Measurements from ENCODE around the gene CD38. TPM values are rescaled to one million over a fixed set of nuclear protein-coding genes. Genes with fewer than 3 reads are reported as not detected.
"Not testable (repeated sequence)": the region's sequence is repeated elsewhere in the genome, so short reads cannot be mapped to it uniquely, and the experiment has no call there.

The CD38 gene
- total RNA-seq, 5 donors from 2014 or later (not counting 1 experiment from before 2014, with no cell fraction given) = 4.3 to 22.8 (median 5.0) TPM

DNA sequence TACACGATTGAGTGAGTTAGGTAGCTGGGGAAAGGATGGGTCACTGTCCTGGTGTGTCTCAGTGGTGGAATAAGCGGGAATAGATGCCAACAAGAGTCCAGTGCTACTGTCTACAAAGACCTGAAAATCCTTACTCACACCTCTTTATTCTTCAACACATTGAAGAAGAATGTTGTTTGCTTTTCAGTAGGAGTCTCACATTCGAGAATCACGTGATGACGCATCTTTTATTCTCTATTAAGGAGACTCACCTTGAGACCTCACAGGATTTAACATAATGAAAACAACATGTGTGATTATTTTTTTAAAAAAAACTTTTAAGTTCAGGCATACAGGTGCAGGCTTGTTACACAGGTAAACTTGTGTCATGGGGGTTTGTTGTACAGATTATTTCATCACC, 75.2 kb downstream of the CD38 start:
- H3K27me3 Mint-ChIP-seq = no peaks in the 10 kb centered on the region
- no peaks in the 10 kb centered on the region for H3K9me3 ChIP-seq
- no peak overlapping the region for H3K27ac Mint-ChIP-seq
- ATAC-seq (replicated peaks in 1 of 4) = no peak
- no peak overlapping the region for H3K27ac ChIP-seq (ENCODE audit: low read length)
- CTCF ChIA-PET = no interaction called here
- no peak overlapping the region for H3K4me3 ChIP-seq (ENCODE audit: control insufficient read depth in 1 of 2, extremely low read depth in 1 of 2, low read length in 1 of 2)
- WGBS (ENCODE audit: insufficient coverage) = no CpG with 5 or more reads among the region's 5 CpGs
- H3K27me3 ChIP-seq (replicated peaks in 1 of 2; ENCODE audit: control insufficient read depth in 2 of 2, extremely low read depth in 1 of 2, insufficient read depth in 2 of 2, low read length in 1 of 2) = no peaks in the 10 kb centered on the region
- H3K9me3 Mint-ChIP-seq = no peaks in the 10 kb centered on the region
- no peaks in the 10 kb centered on the region for H3K4me1 Mint-ChIP-seq
- no peaks in the 10 kb centered on the region for H3K4me1 ChIP-seq (ENCODE audit: control insufficient read depth in 1 of 2, extremely low read depth in 1 of 2, insufficient read depth in 2 of 2, low read length in 2 of 2)
- peaks cover 6% of the 10 kb centered on the region for H3K36me3 Mint-ChIP-seq
- no peaks in the 10 kb centered on the region for H3K36me3 ChIP-seq (ENCODE audit: control insufficient read depth in 2 of 2, extremely low read depth in 1 of 2, insufficient read depth in 1 of 2, low read length in 1 of 2)
- no peak overlapping the region for H3K4me3 Mint-ChIP-seq
- POLR2A ChIA-PET = no interaction called here
- no peak for DNase-seq

DNA sequence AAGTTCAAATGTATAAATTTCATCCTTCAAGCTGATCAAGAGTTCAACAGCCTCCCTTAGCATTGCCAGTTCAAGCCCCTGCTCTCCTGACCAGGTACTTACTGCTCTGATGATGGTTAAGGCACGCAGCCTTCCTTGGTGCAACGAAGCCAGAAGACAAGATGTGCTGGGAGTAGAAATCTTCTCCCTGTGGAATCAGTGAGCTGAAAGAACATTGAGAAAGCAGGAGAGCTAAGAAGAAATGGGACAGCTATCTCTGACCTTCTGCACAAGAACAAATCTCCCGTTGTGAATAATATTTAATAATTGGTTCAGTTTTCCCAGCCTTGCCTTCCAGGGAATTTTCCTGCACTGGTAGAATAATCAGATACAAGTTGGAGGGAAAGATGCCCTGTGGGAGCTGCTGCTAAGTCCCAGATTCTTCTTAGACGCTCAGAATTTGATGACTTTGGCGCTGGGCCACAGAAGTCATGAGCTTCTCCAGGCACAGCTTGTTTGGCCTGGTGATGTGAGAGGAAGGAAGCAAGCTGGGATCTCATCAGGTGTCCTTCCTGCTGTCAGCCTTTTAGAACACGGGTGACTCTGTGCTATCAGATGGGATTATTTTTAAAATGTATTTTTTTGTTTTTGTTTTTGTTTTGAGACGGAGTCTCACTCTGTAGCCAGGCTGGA, 77.8 kb downstream of the CD38 start:
- no peaks in the 10 kb centered on the region for H3K9me3 Mint-ChIP-seq
- WGBS (ENCODE audit: insufficient coverage) = 71% methylated on average over 6 of the region's 7 CpGs
- Histone ChIP-seq H3K36me3 (ENCODE audit: control insufficient read depth in 2 of 2, extremely low read depth in 1 of 2, insufficient read depth in 1 of 2, low read length in 1 of 2) (no peaks in the 10 kb centered on the region), H3K4me1 (ENCODE audit: control insufficient read depth in 1 of 2, extremely low read depth in 1 of 2, insufficient read depth in 2 of 2, low read length in 2 of 2) (no peaks in the 10 kb centered on the region), H3K27me3 (replicated peaks in 1 of 2; ENCODE audit: control insufficient read depth in 2 of 2, extremely low read depth in 1 of 2, insufficient read depth in 2 of 2, low read length in 1 of 2) (no peaks in the 10 kb centered on the region), H3K27ac (ENCODE audit: low read length) (no peak overlapping the region), H3K4me3 (ENCODE audit: control insufficient read depth in 1 of 2, extremely low read depth in 1 of 2, low read length in 1 of 2) (no peak overlapping the region), H3K9me3 (no peaks in the 10 kb centered on the region)
- H3K4me3 Mint-ChIP-seq = no peak overlapping the region
- ChIA-PET CTCF (interaction anchor here (0.6 to 0.9 kb wide), 2 partner anchors 27 to 452 kb away, joined by 3 read pairs; no protein-coding TSS in a partner anchor), POLR2A (no interaction called here)
- H3K27me3 Mint-ChIP-seq = no peaks in the 10 kb centered on the region
- no peak overlapping the region for H3K27ac Mint-ChIP-seq
- no peak for ATAC-seq (replicated peaks in 1 of 4)
- peaks cover 6% of the 10 kb centered on the region for H3K36me3 Mint-ChIP-seq
- no peak for DNase-seq
- no peaks in the 10 kb centered on the region for H3K4me1 Mint-ChIP-seq

DNA sequence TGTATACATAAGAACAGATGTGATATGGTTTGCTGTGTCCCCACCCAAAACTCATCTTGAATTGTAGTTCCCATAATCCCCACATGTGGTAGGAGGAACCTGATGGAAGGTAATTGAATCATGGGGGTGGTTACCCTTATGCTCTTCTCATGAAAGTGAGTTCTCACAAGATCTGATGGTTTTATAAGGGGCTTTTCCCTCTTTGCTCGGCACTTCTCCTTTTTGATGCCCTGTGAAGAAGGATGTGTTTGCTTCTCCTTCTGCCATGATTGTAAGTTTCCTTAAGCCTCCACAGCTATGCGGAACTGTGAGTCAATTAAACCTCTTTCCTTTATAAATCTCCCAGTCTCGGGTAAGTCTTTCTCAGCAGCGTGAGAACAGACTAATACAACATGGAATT, 83.1 kb downstream of the CD38 start:
- H3K9me3 Mint-ChIP-seq; H3K9me3 ChIP-seq; H3K27ac ChIP-seq (ENCODE audit: low read length); H3K4me1 Mint-ChIP-seq; H3K27me3 ChIP-seq (replicated peaks in 1 of 2; ENCODE audit: control insufficient read depth in 2 of 2, extremely low read depth in 1 of 2, insufficient read depth in 2 of 2, low read length in 1 of 2); H3K4me3 ChIP-seq (ENCODE audit: control insufficient read depth in 1 of 2, extremely low read depth in 1 of 2, low read length in 1 of 2); DNase-seq; ATAC-seq (replicated peaks in 1 of 4); H3K27ac Mint-ChIP-seq; POLR2A ChIA-PET; H3K27me3 Mint-ChIP-seq; H3K36me3 Mint-ChIP-seq; H3K36me3 ChIP-seq (ENCODE audit: control insufficient read depth in 2 of 2, extremely low read depth in 1 of 2, insufficient read depth in 1 of 2, low read length in 1 of 2); H3K4me1 ChIP-seq (ENCODE audit: control insufficient read depth in 1 of 2, extremely low read depth in 1 of 2, insufficient read depth in 2 of 2, low read length in 2 of 2); H3K4me3 Mint-ChIP-seq: not testable (repeated sequence)
- CTCF ChIA-PET = interaction anchor here in 1 of 2 donors (0.5 kb wide), 1 partner anchor 95 kb away, joined by 3 read pairs; no protein-coding TSS in a partner anchor
- no CpG with 5 or more reads among the region's 4 CpGs for WGBS (ENCODE audit: insufficient coverage)

DNA sequence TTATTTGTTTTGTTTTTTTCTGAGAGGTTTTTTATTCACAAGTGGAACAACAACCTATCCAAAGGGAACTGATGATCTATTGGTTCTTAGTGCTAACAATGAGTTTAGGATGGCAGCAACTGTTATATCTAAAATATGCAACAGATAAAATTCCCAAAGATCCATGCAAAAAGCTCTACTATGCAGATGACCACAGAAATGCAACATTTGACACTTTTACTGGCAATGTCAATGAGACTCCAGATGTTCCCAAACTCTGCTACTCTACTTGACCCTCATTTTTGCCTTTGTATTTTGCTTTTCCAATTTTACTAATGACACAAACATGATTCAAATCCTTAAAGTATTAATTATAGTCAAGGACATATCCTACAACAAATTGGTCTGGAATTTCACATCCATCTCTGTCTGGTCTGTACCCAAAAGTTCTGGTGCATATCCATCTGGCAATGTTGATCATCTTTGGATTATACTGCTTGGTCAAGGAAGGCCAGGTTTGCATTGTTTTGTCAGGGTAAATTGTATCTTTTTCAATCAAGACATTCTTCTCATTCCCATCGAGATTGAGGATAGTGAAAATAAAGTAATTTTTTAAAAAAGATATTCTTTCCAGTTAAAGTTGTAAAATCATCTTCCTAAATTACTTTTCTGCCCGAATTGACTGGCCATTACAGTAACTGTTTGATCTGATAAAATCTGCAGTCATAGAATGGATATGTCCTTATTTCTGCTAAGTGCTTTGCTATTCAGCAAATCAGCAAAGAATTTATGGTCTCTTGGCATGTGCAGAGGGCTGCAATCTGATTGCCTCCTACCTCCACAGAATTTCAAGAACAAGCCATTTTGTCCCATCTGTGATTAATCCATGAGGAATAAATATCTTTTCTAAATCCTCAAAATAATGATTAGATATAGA, 86.8 kb downstream of the CD38 start:
- no peak overlapping the region for H3K27ac ChIP-seq (ENCODE audit: low read length)
- DNase-seq (no peak), ATAC-seq (replicated peaks in 1 of 4) (no peak)
- Mint-ChIP-seq H3K27me3 (no peaks in the 10 kb centered on the region), H3K36me3 (no peaks in the 10 kb centered on the region), H3K27ac (no peak overlapping the region), H3K9me3 (no peaks in the 10 kb centered on the region), H3K4me3 (no peak overlapping the region), H3K4me1 (no peaks in the 10 kb centered on the region)
- H3K27me3 ChIP-seq (replicated peaks in 1 of 2; ENCODE audit: control insufficient read depth in 2 of 2, extremely low read depth in 1 of 2, insufficient read depth in 2 of 2, low read length in 1 of 2) = no peaks in the 10 kb centered on the region
- no peaks in the 10 kb centered on the region for H3K36me3 ChIP-seq (ENCODE audit: control insufficient read depth in 2 of 2, extremely low read depth in 1 of 2, insufficient read depth in 1 of 2, low read length in 1 of 2)
- no peaks in the 10 kb centered on the region for H3K4me1 ChIP-seq (ENCODE audit: control insufficient read depth in 1 of 2, extremely low read depth in 1 of 2, insufficient read depth in 2 of 2, low read length in 2 of 2)
- H3K9me3 ChIP-seq = no peaks in the 10 kb centered on the region
- WGBS (ENCODE audit: insufficient coverage) = no CpG with 5 or more reads among the region's 2 CpGs
- POLR2A ChIA-PET = no interaction called here
- CTCF ChIA-PET = no interaction called here
- no peak overlapping the region for H3K4me3 ChIP-seq (ENCODE audit: control insufficient read depth in 1 of 2, extremely low read depth in 1 of 2, low read length in 1 of 2)

DNA sequence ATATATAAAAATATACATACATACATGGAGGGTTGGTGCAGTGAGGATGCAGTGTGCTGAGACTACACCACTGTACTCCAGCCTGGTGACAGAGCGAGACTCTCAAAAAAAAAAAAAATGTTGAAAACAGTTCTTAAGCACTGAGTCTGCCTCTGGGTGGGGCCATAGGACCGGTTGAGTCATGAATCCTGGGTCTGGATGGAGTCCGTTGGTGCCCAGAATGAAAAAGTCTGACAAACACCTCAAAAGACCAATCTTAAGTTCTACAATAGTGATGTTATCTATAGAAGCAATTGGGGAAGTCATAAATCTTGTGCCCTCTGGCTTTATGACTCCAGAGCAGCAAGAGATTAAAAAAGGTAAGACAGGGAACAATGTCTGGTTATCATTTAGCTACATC, 90.0 kb downstream of the CD38 start:
- H3K4me3 Mint-ChIP-seq = no peak overlapping the region
- WGBS (ENCODE audit: insufficient coverage) = no CpG with 5 or more reads among the region's 3 CpGs
- Histone ChIP-seq H3K9me3 (no peaks in the 10 kb centered on the region), H3K27me3 (replicated peaks in 1 of 2; ENCODE audit: control insufficient read depth in 2 of 2, extremely low read depth in 1 of 2, insufficient read depth in 2 of 2, low read length in 1 of 2) (no peaks in the 10 kb centered on the region), H3K36me3 (ENCODE audit: control insufficient read depth in 2 of 2, extremely low read depth in 1 of 2, insufficient read depth in 1 of 2, low read length in 1 of 2) (no peaks in the 10 kb centered on the region), H3K27ac (ENCODE audit: low read length) (no peak overlapping the region), H3K4me1 (ENCODE audit: control insufficient read depth in 1 of 2, extremely low read depth in 1 of 2, insufficient read depth in 2 of 2, low read length in 2 of 2) (no peaks in the 10 kb centered on the region), H3K4me3 (ENCODE audit: control insufficient read depth in 1 of 2, extremely low read depth in 1 of 2, low read length in 1 of 2) (no peak overlapping the region)
- no peaks in the 10 kb centered on the region for H3K36me3 Mint-ChIP-seq
- no peak overlapping the region for H3K27ac Mint-ChIP-seq
- no peak for ATAC-seq (replicated peaks in 1 of 4)
- CTCF ChIA-PET = no interaction called here
- peaks cover 0 to 7% of the 10 kb centered on the region in 2 donors for H3K27me3 Mint-ChIP-seq
- DNase-seq = no peak
- POLR2A ChIA-PET = no interaction called here
- H3K9me3 Mint-ChIP-seq = no peaks in the 10 kb centered on the region
- no peaks in the 10 kb centered on the region for H3K4me1 Mint-ChIP-seq

DNA sequence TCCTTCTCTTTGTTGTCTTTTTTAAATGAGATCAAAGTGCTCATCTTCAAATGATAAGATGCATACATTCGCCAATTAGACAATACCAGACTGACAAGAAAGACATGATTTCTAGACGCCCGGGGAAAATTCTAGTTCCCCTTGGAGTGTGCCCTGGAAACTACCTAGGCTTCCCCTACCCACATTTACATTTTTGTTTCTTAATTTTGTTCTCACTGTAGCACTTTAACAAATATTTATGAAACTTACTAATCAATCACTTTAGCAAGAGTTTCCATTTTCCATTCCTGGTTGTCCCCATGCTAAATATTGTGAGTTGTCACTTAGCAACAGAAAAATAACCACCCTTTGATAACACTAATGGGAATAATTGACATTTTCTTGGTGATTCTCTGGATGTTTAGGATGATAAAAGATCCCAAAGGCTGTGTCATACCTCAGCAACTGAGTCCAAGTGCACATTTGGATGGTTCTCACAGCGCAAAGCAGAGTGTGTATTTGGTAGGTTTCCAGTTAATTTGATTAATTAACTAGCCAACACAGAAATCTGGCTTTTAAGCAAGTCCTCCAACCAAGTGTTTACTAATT, 90.8 kb downstream of the CD38 start:
- Mint-ChIP-seq H3K27ac (no peak overlapping the region), H3K9me3 (no peaks in the 10 kb centered on the region), H3K4me1 (no peaks in the 10 kb centered on the region), H3K36me3 (no peaks in the 10 kb centered on the region), H3K4me3 (no peak overlapping the region), H3K27me3 (peaks cover 0 to 7% of the 10 kb centered on the region in 2 donors)
- Histone ChIP-seq H3K27ac (ENCODE audit: low read length) (no peak overlapping the region), H3K4me3 (ENCODE audit: control insufficient read depth in 1 of 2, extremely low read depth in 1 of 2, low read length in 1 of 2) (no peak overlapping the region), H3K4me1 (ENCODE audit: control insufficient read depth in 1 of 2, extremely low read depth in 1 of 2, insufficient read depth in 2 of 2, low read length in 2 of 2) (no peaks in the 10 kb centered on the region), H3K9me3 (no peaks in the 10 kb centered on the region), H3K36me3 (ENCODE audit: control insufficient read depth in 2 of 2, extremely low read depth in 1 of 2, insufficient read depth in 1 of 2, low read length in 1 of 2) (no peaks in the 10 kb centered on the region), H3K27me3 (replicated peaks in 1 of 2; ENCODE audit: control insufficient read depth in 2 of 2, extremely low read depth in 1 of 2, insufficient read depth in 2 of 2, low read length in 1 of 2) (no peaks in the 10 kb centered on the region)
- ATAC-seq (replicated peaks in 1 of 4) (no peak), DNase-seq (no peak)
- CTCF ChIA-PET = no interaction called here
- POLR2A ChIA-PET = no interaction called here
- WGBS (ENCODE audit: insufficient coverage) = 60% methylated on average over 1 of the region's 4 CpGs
